HG02678 (cell line): ENCODE data around the gene ISG15.
"Not testable (repeated sequence)": the region's sequence is repeated elsewhere in the genome, so short reads cannot be mapped to it uniquely, and the experiment has no call there.

ENCODE experiments used
- ATAC-seq: cut with Tn5 transposase; IDR thresholded peaks from one replicate; pipeline ENCODE4 v1.9.1; 2021; ENCODE audit warnings: mild to moderate bottlenecking, moderate library complexity; ENCODE audit not compliant: unreplicated experiment

The ISG15 gene

GRCh38 chr1:993379-993995 is 19.8 kb upstream of the ISG15 start:
- ATAC-seq: no peak

GRCh38 chr1:994546-994945 is 18.8 kb upstream of the ISG15 start:
- ATAC-seq: not testable (repeated sequence)

GRCh38 chr1:995665-996633 is 17.3 kb upstream of the ISG15 start:
- ATAC-seq: no peak

GRCh38 chr1:996851-997712 is 16.2 kb upstream of the ISG15 start:
- no peak for ATAC-seq

GRCh38 chr1:997713-997992 is 15.6 kb upstream of the ISG15 start:
- no peak for ATAC-seq

GRCh38 chr1:997993-998744 is 15.1 kb upstream of the ISG15 start:
- no peak for ATAC-seq

- ATAC-seq: no peak
These were observed 14.6 kb upstream of the ISG15 start for GRCh38 chr1:998745-998994.

- ATAC-seq: no peak
These were observed 14.1 kb upstream of the ISG15 start for GRCh38 chr1:998995-999724.

- peak; percentile 54 for ATAC-seq
These were observed 13.5 kb upstream of the ISG15 start, which contains the start of gene HES4 for GRCh38 chr1:999725-1000356. HES4 (minus strand) TSS chr1:1000097; CDS start chr1:999973, 124 bp downstream.

GRCh38 chr1:1000357-1001056 is 12.8 kb upstream of the ISG15 start:
- peak; percentile 20 for ATAC-seq

GRCh38 chr1:1001057-1001783 is 12.1 kb upstream of the ISG15 start:
- ATAC-seq: no peak

GRCh38 chr1:1003618-1004419 is 9.5 kb upstream of the ISG15 start:
- ATAC-seq: no peak

GRCh38 chr1:1004420-1004779 is 8.9 kb upstream of the ISG15 start:
- no peak for ATAC-seq

- no peak for ATAC-seq
These were observed 8.3 kb upstream of the ISG15 start for GRCh38 chr1:1004780-1005697.

GRCh38 chr1:1005774-1006304 is 7.5 kb upstream of the ISG15 start:
- ATAC-seq: no peak

GRCh38 chr1:1006305-1007159 is 6.8 kb upstream of the ISG15 start:
- ATAC-seq: no peak
